ENCODE measurements around the gene AGAP9.
"Not testable (repeated sequence)": the region's sequence is repeated elsewhere in the genome, so short reads cannot be mapped to it uniquely, and the experiment has no call there.

AGAP9 gene

DNA sequence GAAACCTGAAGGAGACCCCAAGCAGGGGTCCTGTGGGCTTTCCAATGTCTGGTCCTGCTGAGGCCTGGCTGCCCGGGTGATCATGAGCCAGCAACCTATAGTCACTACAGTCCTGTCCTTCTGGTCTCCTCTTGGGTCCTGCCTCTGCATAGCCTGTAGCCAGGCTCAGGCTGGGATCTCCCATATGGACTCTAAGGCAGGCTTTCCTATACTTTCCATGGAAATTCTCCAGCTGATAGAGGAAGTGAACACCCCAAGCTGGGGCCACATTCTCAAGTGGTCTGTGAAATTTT lies 66.0 kb downstream of the AGAP9 start:
- no peak for DNase-seq (ENCODE audit: low spot score)

DNA sequence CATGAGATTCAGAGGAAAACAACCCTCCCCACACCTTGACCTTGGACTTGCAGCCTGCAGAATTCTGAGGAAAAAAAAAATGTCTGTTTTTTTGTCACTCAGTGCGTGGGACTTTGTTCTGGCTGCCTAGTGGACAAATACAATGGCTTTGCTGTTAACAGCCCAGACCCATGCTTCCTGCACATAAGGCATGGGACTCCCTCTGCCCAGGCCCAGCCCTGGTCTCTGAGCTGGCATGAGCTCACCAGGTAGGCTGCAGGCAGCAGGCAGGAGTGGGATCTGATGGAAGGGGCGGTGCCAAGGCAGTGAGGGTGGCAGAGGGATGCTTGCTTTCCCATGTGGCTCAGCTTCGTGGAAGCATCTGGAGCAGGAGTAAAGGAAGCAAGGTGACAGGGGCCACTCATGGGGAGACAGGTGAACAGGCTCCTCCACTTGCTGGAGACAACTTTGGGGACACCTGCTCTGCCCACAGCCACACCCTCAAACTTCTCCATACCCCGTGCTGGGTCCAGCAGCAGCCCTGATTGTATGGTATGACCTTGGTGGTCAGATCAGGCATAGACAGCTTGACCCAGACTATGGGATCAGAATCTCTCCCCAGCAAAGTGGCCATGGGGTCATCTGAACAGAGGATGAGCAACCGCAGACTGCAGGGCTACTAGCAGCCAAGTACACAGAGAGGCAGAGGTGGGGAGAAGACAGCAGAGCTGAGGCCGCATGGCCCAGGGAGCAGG lies 66.5 kb downstream of the AGAP9 start:
- no peak for DNase-seq (ENCODE audit: low spot score)

DNA sequence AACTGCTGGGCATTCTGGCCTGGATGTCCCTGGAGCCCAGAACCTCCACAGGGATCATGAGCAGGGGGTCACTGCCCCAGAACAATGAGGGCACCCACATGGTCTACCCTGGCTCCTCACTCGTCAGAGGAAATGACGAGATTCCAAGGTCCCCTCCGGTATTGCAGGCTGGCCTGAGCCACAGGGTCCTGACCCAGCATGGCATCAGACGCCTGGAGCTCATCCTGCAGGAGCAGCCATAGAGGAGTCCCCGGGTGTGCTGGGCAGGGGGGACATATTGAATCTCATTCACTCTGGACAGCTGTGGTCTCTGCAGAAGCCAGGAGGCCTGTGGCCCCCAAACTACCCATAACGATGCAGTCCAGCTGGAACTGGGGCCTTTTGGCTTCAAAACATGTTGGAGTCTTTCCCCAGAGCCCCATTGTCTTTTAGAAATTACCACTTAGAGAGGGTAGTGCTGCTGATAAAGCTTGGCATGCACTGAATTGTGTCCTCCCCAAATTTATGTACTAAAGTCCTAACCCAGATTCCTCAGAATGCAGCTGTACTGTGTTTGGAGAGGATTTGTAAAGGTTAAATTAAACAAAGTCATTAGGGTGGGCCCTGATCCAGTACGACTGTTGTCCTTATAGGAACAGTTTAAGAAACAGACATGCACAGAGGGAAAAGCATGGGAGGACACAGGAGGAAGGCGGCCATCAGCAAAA lies 67.2 kb downstream of the AGAP9 start:
- no peak for DNase-seq (ENCODE audit: low spot score)

DNA sequence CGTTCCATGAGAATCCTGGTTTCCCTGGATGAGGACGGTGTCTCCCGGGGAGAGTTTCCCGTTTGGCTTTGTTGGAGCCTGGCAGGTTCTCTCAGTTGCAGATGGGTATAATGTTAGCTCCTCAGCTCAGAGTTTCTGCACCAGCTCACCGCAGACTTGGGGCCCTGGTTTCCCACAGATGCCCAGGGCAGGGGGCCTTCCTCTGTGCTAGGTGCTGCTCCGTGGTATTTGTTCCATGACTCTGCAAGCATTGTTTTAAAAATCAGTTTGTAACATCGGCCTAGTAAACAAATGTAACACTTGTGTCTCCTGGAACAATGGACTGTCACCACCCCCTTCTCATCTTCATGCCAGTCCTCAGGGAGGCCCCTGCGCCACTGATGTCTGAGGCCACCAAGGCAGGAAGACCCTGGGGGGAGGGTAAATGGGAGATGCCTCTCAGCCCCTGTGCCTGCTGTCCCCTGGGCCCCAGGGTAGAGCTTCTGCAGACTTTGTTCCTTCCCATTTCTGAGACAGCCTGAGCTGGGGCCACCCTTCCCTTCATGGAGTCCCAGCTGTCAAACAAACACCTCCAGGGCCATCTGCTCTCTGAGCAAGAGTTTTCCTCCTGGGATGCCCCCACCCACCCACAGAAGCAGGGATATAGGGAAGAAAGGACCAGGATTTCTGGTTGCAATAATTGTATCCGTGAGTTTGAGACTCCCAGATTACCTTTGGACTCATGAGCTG lies 67.9 kb downstream of the AGAP9 start:
- DNase-seq (ENCODE audit: low spot score): not testable (repeated sequence)

DNA sequence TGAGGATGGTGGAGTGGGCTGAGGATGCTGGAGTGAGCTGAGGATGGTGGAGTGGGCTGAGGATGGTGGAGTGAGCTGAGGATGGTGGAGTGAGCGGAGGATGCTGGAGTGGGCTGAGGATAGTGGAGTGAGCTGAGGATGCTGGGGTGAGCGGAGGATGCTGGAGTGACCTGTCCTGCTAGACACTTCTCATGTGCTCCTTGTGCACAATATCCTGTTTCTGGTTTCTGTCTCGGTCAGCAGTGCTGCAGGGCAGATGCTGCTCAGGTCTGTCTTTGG lies 68.7 kb downstream of the AGAP9 start:
- DNase-seq (ENCODE audit: low spot score): no peak

DNA sequence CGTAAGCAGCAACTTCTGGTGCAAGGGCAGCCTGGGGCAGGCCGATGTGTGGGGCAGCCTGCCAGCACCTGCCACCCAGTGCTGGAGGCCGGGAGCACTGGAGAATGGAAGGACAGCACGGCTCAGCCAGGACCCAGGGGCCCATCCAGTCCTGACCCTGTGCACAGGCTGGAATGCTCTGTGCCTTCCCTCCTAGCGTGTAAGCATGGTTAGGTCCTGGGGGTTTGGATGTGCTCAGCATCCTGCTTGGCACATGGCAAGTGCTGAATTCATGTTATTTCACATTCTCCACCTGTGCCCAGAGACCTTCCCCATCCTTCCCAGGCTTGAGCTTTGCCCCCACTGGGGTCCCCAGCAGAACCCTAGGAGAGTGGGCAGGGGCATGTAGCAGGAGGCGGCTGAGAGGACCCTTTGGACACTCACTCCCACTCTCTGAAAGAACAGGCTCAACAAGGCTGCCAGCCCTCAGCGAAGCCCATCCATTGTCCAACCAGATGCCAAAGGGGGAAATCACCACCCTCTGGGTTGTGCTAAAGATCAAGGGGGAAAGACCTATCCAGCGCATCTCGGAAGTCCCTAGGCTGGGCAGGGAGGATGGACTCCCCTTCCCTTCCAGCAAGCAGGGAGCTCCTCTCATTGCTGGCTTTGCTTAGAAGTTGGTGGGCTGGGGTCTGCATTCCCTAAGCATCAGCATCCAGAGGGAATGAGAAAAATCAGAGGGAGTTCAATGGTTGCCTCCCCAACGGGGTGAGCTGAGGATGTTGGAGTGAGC lies 69.2 kb downstream of the AGAP9 start:
- no peak for DNase-seq (ENCODE audit: low spot score)

DNA sequence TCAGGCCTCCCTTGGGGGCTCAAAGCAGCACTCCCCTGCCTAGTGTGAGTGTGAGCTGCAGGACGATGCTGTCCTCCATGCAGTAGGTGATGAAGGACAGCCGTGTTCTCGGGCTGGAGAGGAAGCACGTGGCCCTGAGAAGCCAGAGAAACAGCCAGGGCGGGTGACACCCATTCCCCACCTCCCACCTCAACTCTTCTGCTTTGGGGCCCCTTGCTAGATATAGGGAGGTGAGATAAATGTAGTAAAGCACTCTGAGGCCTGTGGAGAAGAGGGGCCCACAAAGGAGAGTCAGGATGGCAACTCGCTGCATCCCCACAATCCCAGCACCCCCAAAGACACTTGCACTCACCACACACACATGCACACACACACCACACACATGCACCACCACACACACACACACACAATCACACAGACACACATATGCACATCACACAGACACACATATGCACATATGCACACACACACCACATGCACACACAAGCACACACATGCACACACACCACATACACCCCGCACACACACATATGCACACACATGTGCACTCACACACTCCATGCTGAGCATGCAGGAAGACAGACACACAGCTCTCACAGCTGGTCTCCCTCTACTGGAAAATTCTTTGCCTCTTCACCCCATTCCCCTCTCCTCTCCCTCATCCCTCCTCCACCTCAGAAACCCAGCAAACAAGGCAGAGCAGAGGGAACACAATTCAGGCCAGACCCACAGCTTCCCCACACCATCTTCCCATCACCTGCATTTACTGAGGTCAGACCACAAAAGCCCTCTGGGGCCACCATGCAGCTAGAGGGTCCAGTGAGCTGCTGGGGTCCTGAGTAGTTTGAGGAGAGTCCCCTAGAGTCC lies 70.1 kb downstream of the AGAP9 start:
- DNase-seq (ENCODE audit: low spot score): no peak

DNA sequence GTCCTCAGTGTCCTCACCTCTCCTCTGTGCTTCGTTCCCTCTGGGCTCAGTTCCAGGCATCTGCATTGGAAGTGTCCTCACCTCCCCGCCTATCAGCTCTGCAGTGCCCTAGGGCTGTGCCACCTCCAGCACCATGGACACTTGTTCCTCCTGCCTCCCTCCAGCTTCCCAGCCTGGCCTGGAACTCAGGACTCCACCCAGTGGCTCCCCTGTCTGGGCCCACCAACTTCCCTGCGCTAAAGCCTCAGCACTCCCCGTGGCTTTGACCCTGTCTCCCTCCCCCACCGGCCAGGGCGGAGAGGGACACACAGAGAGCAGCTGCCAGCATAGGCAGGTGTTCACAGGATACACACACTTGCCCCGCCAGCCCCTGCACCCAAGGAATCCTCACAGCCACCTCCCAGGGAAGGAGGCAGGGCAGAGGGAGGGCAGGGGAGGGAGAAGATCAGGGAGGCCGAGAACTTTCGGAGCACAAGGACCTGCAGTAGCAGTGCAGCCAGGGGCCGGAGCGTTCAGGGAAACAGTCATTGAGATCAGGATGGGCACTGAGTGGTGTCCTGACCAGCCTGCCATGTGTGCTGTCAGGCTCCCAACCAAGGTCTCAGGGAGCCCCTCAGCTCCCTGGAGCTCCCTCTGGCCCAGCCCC lies 70.8 kb downstream of the AGAP9 start:
- no peak for DNase-seq (ENCODE audit: low spot score)

DNA sequence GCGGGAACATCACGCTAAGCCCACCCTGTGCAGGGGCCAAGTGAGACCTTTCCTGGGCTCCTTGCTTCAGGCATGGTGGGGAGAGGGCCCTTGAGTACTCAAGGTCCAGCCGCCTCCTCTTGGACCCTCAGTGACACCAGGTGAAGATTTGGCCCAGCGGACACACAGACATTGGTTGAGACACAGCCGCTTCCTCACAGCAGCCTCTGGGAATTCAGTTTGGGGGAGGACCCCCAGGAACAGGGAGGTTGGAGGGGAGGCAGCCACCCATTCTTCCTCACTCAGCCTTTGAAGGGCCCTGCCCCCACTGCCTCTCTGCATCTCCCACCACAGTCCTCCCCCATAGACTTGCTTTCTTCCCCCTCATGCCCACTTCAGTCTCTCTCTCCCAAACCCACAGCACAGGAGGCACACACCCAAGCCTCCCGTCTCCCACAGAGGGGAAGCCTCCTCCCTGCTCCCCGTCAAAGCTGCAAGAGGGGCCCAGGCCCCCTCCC lies 71.4 kb downstream of the AGAP9 start:
- no peak for DNase-seq (ENCODE audit: low spot score)

Measured in NAMALWA (cell line).